ENCODE measurements around the gene EMILIN2. TPM values are rescaled to one million over a fixed set of nuclear protein-coding genes. Genes with fewer than 3 reads are reported as not detected.
"Not testable (repeated sequence)": the region's sequence is repeated elsewhere in the genome, so short reads cannot be mapped to it uniquely, and the experiment has no call there.

Gene EMILIN2
- total RNA-seq, 1 experiment from 2014 or later, result 8.0 TPM

DNA sequence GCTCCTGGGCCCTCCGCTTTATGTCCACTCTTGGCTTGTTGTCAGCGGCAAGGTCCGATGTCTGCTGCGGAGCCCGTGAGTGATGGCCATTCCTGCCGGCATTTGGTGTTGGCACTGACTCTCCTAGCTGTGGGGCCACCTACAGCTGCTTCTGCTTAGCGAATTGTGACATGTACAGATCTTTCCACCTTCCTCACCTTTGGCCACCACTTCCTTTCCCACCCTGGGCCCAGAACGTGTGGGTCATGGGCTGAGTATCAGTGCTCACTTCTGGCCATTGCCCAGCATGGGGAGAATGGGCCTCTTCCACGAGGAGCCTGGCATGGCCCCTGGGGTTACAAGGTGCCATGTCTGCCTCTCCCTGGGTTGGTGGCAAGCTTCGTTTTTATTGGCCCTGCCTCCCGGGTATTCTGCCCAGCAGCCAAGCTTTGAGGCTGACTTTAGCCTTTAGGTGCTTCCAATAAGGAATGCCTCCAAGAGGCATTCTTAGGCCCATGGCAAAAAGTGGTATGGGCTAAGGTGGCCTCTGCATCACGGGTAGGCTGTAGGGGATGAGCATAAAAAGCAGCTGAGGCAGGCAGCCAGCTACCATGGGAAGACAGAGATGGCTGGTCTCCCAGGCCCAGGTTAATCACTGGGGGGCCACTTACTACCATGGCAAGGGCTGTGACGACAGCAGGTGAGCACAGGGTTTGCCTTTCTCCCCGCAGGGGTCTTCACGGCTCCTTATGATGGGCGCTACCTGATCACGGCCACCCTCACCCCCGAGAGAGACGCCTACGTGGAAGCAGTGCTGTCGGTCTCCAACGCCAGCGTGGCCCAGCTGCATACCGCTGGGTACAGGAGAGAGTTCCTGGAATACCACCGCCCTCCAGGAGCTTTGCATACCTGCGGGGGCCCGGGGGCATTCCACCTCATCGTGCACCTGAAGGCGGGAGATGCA lies 65.8 kb downstream of the EMILIN2 start:
- no peak for DNase-seq
- no peak overlapping the region for H3K27ac Mint-ChIP-seq (ENCODE audit: unreplicated experiment)
- peaks cover 14% of the 10 kb centered on the region for H3K4me1 Mint-ChIP-seq (ENCODE audit: low read depth, unreplicated experiment)
- TF ChIP-seq, protein P1, sequence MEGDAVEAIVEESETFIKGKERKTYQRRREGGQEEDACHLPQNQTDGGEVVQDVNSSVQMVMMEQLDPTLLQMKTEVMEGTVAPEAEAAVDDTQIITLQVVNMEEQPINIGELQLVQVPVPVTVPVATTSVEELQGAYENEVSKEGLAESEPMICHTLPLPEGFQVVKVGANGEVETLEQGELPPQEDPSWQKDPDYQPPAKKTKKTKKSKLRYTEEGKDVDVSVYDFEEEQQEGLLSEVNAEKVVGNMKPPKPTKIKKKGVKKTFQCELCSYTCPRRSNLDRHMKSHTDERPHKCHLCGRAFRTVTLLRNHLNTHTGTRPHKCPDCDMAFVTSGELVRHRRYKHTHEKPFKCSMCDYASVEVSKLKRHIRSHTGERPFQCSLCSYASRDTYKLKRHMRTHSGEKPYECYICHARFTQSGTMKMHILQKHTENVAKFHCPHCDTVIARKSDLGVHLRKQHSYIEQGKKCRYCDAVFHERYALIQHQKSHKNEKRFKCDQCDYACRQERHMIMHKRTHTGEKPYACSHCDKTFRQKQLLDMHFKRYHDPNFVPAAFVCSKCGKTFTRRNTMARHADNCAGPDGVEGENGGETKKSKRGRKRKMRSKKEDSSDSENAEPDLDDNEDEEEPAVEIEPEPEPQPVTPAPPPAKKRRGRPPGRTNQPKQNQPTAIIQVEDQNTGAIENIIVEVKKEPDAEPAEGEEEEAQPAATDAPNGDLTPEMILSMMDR (IDR thresholded peaks at IDR 0.05; ENCODE audit: unreplicated experiment), result no peak
- CTCF ChIA-PET, result interaction anchor here (1.1 kb wide), 1 partner anchor 144 kb away, joined by 4 read pairs; no protein-coding TSS in a partner anchor
- H3K4me3 Mint-ChIP-seq (ENCODE audit: low read depth, unreplicated experiment), result no peak overlapping the region
- H3K36me3 Mint-ChIP-seq (ENCODE audit: insufficient read depth, unreplicated experiment), result peaks cover 32% of the 10 kb centered on the region
- H3K9me3 Mint-ChIP-seq (ENCODE audit: low read depth, unreplicated experiment), result no peaks in the 10 kb centered on the region
- no TSS peak for BruUV-seq (replicated peaks)
- intact Hi-C loops (cut with micrococcal nuclease; ENCODE audit: unreplicated experiment), result no loop called here
- no peaks in the 10 kb centered on the region for H3K27me3 Mint-ChIP-seq (ENCODE audit: unreplicated experiment)

DNA sequence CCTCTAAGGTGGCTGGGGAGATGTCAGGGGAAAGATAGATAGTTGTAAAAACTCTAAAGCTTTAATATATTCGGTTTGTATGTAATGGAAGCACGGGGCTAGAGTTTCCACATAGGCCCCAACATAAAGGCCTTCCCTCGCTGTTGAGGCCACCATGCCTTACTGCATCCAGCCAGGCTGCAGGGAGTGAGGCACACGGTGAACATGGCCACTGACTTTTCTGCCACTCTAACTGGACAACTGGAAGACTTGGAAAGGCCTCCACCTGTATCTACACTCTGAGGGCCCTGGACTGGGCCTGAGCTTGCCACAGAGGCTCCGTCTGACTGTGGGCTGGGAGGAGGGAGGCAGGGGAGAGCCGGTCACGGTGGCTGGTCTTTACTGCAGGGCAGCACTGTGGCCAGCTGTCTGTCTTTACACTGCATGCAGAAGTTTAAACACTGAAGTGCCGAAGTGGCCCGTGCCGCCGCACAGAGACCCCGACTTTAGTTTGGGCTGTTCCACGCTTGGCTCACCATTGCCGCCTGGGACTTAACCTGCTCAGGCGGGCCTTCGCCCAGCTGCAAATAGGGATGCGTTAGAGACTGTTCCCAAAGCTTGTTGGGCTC lies 66.7 kb downstream of the EMILIN2 start:
- no peaks in the 10 kb centered on the region for H3K27me3 Mint-ChIP-seq (ENCODE audit: unreplicated experiment)
- intact Hi-C loops (cut with micrococcal nuclease; ENCODE audit: unreplicated experiment), result no loop called here
- no peak for DNase-seq
- no peaks in the 10 kb centered on the region for H3K9me3 Mint-ChIP-seq (ENCODE audit: low read depth, unreplicated experiment)
- H3K4me1 Mint-ChIP-seq (ENCODE audit: low read depth, unreplicated experiment), result peaks cover 14% of the 10 kb centered on the region
- TF ChIP-seq, protein P1 (IDR thresholded peaks at IDR 0.05; ENCODE audit: unreplicated experiment), result no peak
- CTCF ChIA-PET, result interaction anchor here (1.1 kb wide), 1 partner anchor 145 kb away, joined by 4 read pairs; no protein-coding TSS in a partner anchor
- no TSS peak for BruUV-seq (replicated peaks)
- no peak overlapping the region for H3K4me3 Mint-ChIP-seq (ENCODE audit: low read depth, unreplicated experiment)
- peaks cover 32% of the 10 kb centered on the region for H3K36me3 Mint-ChIP-seq (ENCODE audit: insufficient read depth, unreplicated experiment)
- no peak overlapping the region for H3K27ac Mint-ChIP-seq (ENCODE audit: unreplicated experiment)

DNA sequence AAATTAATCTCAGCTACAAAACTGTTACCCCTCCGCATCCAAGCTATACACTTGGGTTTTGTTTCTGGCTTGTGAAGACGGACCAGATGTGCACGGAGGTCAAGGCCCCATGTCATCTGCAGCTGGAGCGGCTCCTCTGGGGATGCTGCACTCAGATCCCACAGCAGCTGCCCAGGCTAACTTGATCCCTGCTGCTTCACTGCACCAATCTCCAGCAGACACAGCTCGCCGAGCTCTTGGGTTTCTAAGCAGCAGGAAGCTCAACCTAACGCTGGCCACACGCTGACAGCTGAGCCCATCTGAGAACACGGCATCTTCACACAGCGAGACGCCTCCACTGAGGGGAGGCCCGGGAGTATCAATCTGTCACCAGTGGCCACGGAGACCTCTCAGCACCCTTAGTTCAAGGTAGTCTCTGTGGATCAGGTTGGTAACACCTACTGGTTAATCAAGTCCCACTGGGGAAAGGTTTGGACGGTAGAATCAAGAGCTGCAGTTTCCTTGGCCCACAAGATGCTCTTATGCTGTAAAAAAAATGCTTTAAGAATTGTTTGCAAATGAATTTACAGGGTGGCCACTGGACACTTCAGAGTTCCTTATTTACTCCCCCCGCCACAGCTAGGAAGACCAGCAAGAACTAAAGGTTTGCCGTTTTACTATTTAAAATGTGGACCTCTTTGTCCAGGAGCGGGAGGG lies 67.5 kb downstream of the EMILIN2 start:
- TF ChIP-seq, protein P1 (IDR thresholded peaks at IDR 0.05; ENCODE audit: unreplicated experiment), result no peak
- CTCF ChIA-PET, result no interaction called here
- peaks cover 14% of the 10 kb centered on the region for H3K4me1 Mint-ChIP-seq (ENCODE audit: low read depth, unreplicated experiment)
- intact Hi-C loops (cut with micrococcal nuclease; ENCODE audit: unreplicated experiment), result no loop called here
- no peaks in the 10 kb centered on the region for H3K27me3 Mint-ChIP-seq (ENCODE audit: unreplicated experiment)
- no peak overlapping the region for H3K4me3 Mint-ChIP-seq (ENCODE audit: low read depth, unreplicated experiment)
- no peak overlapping the region for H3K27ac Mint-ChIP-seq (ENCODE audit: unreplicated experiment)
- no peaks in the 10 kb centered on the region for H3K9me3 Mint-ChIP-seq (ENCODE audit: low read depth, unreplicated experiment)
- no TSS peak for BruUV-seq (replicated peaks)
- no peak for DNase-seq
- peaks cover 32% of the 10 kb centered on the region for H3K36me3 Mint-ChIP-seq (ENCODE audit: insufficient read depth, unreplicated experiment)

DNA sequence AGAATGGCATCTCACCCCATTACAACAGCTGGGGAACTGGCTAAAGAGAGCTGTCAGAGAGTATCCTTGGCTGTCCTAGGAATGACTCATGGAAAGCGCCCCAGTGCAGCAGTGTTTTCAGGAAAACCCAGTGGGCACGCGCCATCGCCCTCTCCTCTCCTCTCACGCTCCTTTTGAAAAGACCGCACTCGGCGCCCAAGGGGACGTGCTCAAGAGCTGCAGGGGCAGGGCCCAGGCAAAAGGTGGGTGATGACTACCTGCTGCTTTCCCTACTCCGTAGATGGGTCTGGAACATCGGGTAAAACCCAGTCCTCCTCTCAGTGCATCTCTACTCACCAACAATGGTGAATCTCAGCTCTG lies 68.1 kb downstream of the EMILIN2 start:
- peaks cover 14% of the 10 kb centered on the region for H3K4me1 Mint-ChIP-seq (ENCODE audit: low read depth, unreplicated experiment)
- H3K27me3 Mint-ChIP-seq (ENCODE audit: unreplicated experiment), result no peaks in the 10 kb centered on the region
- H3K9me3 Mint-ChIP-seq (ENCODE audit: low read depth, unreplicated experiment), result no peaks in the 10 kb centered on the region
- CTCF ChIA-PET, result no interaction called here
- H3K4me3 Mint-ChIP-seq (ENCODE audit: low read depth, unreplicated experiment), result no peak overlapping the region
- intact Hi-C loops (cut with micrococcal nuclease; ENCODE audit: unreplicated experiment), result no loop called here
- DNase-seq, result no peak
- peaks cover 32% of the 10 kb centered on the region for H3K36me3 Mint-ChIP-seq (ENCODE audit: insufficient read depth, unreplicated experiment)
- TF ChIP-seq, protein P1 (IDR thresholded peaks at IDR 0.05; ENCODE audit: unreplicated experiment), result no peak
- no peak overlapping the region for H3K27ac Mint-ChIP-seq (ENCODE audit: unreplicated experiment)
- no TSS peak for BruUV-seq (replicated peaks)

DNA sequence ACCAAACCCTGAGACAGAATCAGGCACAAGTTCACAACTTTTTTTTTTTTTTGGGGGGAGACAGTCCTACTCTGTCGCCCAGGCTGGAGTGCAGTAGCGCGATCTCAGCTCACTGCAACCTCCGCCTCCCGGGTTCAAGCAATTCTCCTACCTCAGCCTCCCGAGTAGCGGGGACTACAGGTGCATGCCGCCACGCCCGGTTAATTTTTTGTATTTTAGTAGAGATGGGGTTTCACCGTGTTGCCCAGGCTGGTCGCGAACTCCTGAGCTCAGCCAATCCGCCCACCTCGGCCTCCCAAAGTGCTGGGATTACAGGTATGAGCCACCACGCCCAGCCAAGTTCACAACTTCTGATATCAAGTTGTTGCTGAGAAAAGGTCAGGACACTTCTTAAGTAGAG lies 68.7 kb downstream of the EMILIN2 start:
- DNase-seq; H3K27ac Mint-ChIP-seq (ENCODE audit: unreplicated experiment); intact Hi-C loops (cut with micrococcal nuclease; ENCODE audit: unreplicated experiment); H3K27me3 Mint-ChIP-seq (ENCODE audit: unreplicated experiment); H3K9me3 Mint-ChIP-seq (ENCODE audit: low read depth, unreplicated experiment); CTCF ChIA-PET; H3K4me3 Mint-ChIP-seq (ENCODE audit: low read depth, unreplicated experiment); BruUV-seq (replicated peaks): not testable (repeated sequence)
- Mint-ChIP-seq H3K36me3 (ENCODE audit: insufficient read depth, unreplicated experiment) (peaks cover 32% of the 10 kb centered on the region), H3K4me1 (ENCODE audit: low read depth, unreplicated experiment) (peaks cover 14% of the 10 kb centered on the region)
